ENCODE data around the gene CPE. TPM values are rescaled to one million over a fixed set of nuclear protein-coding genes. Genes with fewer than 3 reads are reported as not detected.

CPE gene
- total RNA-seq, 2 experiments from 2014 or later = not detected

GRCh38 chr4:165384598-165384997, 5.8 kb downstream of the CPE start:
- Mint-ChIP-seq H3K4me3 (no peak overlapping the region), H3K27me3 (peaks cover 32% of the 10 kb centered on the region), H3K4me1 (no peaks in the 10 kb centered on the region), H3K9me3 (ENCODE audit: low read depth) (no peaks in the 10 kb centered on the region), H3K36me3 (ENCODE audit: low read depth) (no peaks in the 10 kb centered on the region), H3K27ac (no peak overlapping the region)
- POLR2A ChIA-PET = no interaction called here
- CTCF ChIA-PET = interaction anchor here (0.6 to 1.1 kb wide), 4 partner anchors 31 to 667 kb away, joined by 3 to 4 read pairs (median 3); no protein-coding TSS in a partner anchor
- ATAC-seq (no peak), DNase-seq (no peak)
- intact Hi-C loops (cut with DNase I, micrococcal nuclease) = no loop called here

- intact Hi-C loops (cut with DNase I, micrococcal nuclease) = no loop called here
- ATAC-seq (no peak), DNase-seq (no peak)
- Mint-ChIP-seq H3K4me3 (no peak overlapping the region), H3K36me3 (ENCODE audit: low read depth) (no peaks in the 10 kb centered on the region), H3K27ac (no peak overlapping the region), H3K4me1 (no peaks in the 10 kb centered on the region), H3K27me3 (peaks cover 31% of the 10 kb centered on the region), H3K9me3 (ENCODE audit: low read depth) (no peaks in the 10 kb centered on the region)
- POLR2A ChIA-PET = no interaction called here
- CTCF ChIA-PET = interaction anchor here (0.6 kb wide), 2 partner anchors 549 to 668 kb away, joined by 3 read pairs; no protein-coding TSS in a partner anchor
Observed at GRCh38 chr4:165385126-165385525, 6.3 kb downstream of the CPE start.

- no peak overlapping the region for H3K4me3 Mint-ChIP-seq
- POLR2A ChIA-PET = no interaction called here
- intact Hi-C loops (cut with DNase I, micrococcal nuclease) = no loop called here
- peaks cover 28% of the 10 kb centered on the region for H3K27me3 Mint-ChIP-seq
- H3K4me1 Mint-ChIP-seq = no peaks in the 10 kb centered on the region
- CTCF ChIA-PET = no interaction called here
- DNase-seq (no peak), ATAC-seq (no peak)
- H3K27ac Mint-ChIP-seq = no peak overlapping the region
- no peaks in the 10 kb centered on the region for H3K36me3 Mint-ChIP-seq (ENCODE audit: low read depth)
- H3K9me3 Mint-ChIP-seq (ENCODE audit: low read depth) = no peaks in the 10 kb centered on the region
Observed at GRCh38 chr4:165386328-165386727, 7.5 kb downstream of the CPE start.

- peaks cover 19% of the 10 kb centered on the region for H3K27me3 Mint-ChIP-seq
- H3K27ac Mint-ChIP-seq = no peak overlapping the region
- no peaks in the 10 kb centered on the region for H3K9me3 Mint-ChIP-seq (ENCODE audit: low read depth)
- H3K4me1 Mint-ChIP-seq = no peaks in the 10 kb centered on the region
- H3K36me3 Mint-ChIP-seq (ENCODE audit: low read depth) = no peaks in the 10 kb centered on the region
- POLR2A ChIA-PET = no interaction called here
- CTCF ChIA-PET = no interaction called here
- DNase-seq = no peak
- ATAC-seq = no peak
- intact Hi-C loops (cut with DNase I, micrococcal nuclease) = no loop called here
- H3K4me3 Mint-ChIP-seq = no peak overlapping the region
Observed at GRCh38 chr4:165388756-165389155, 9.9 kb downstream of the CPE start.

- CTCF ChIA-PET = interaction anchor here (0.6 to 1.6 kb wide), 5 partner anchors 10 to 292 kb away, joined by 3 to 4 read pairs (median 3); no protein-coding TSS in a partner anchor
- intact Hi-C loops (cut with DNase I, micrococcal nuclease) = no loop called here
- H3K9me3 Mint-ChIP-seq (ENCODE audit: low read depth) = no peaks in the 10 kb centered on the region
Observed at GRCh38 chr4:165393051-165393450, 14.2 kb downstream of the CPE start.

GRCh38 chr4:165393704-165394103, 14.9 kb downstream of the CPE start:
- Mint-ChIP-seq H3K4me1 (no peaks in the 10 kb centered on the region), H3K9me3 (ENCODE audit: low read depth) (no peaks in the 10 kb centered on the region), H3K4me3 (no peak overlapping the region), H3K27me3 (peaks cover 10% of the 10 kb centered on the region), H3K36me3 (ENCODE audit: low read depth) (no peaks in the 10 kb centered on the region), H3K27ac (no peak overlapping the region)
- DNase-seq (no peak), ATAC-seq (no peak)
- intact Hi-C loops (cut with DNase I, micrococcal nuclease) = no loop called here
- ChIA-PET POLR2A (no interaction called here), CTCF (interaction anchor here (0.7 to 1.4 kb wide), 2 partner anchors 9 to 293 kb away, joined by 3 to 4 read pairs; no protein-coding TSS in a partner anchor)

More at GRCh38 chr4:165393051-165393450, 14.2 kb downstream of the CPE start:
- ATAC-seq (no peak), DNase-seq (no peak)
- Mint-ChIP-seq H3K36me3 (ENCODE audit: low read depth) (no peaks in the 10 kb centered on the region), H3K27ac (no peak overlapping the region), H3K27me3 (peaks cover 12% of the 10 kb centered on the region), H3K4me1 (no peaks in the 10 kb centered on the region), H3K4me3 (no peak overlapping the region)
- POLR2A ChIA-PET = no interaction called here

GRCh38 chr4:165394275-165394674, 15.5 kb downstream of the CPE start:
- no peak for ATAC-seq
- no peak for DNase-seq
- peaks cover 10% of the 10 kb centered on the region for H3K27me3 Mint-ChIP-seq
- no peaks in the 10 kb centered on the region for H3K9me3 Mint-ChIP-seq (ENCODE audit: low read depth)
- ChIA-PET CTCF (interaction anchor here (1.4 kb wide), 1 partner anchor 9 kb away, joined by 4 read pairs; no protein-coding TSS in a partner anchor), POLR2A (no interaction called here)
- H3K27ac Mint-ChIP-seq = no peak overlapping the region
- H3K4me1 Mint-ChIP-seq = no peaks in the 10 kb centered on the region
- intact Hi-C loops (cut with DNase I, micrococcal nuclease) = no loop called here
- no peak overlapping the region for H3K4me3 Mint-ChIP-seq
- H3K36me3 Mint-ChIP-seq (ENCODE audit: low read depth) = no peaks in the 10 kb centered on the region

GRCh38 chr4:165398570-165398969, 19.8 kb downstream of the CPE start:
- Mint-ChIP-seq H3K27ac (no peak overlapping the region), H3K9me3 (ENCODE audit: low read depth) (no peaks in the 10 kb centered on the region), H3K4me1 (no peaks in the 10 kb centered on the region), H3K27me3 (peaks cover 3% of the 10 kb centered on the region), H3K4me3 (no peak overlapping the region), H3K36me3 (ENCODE audit: low read depth) (no peaks in the 10 kb centered on the region)
- ChIA-PET POLR2A (no interaction called here), CTCF (no interaction called here)
- ATAC-seq (no peak), DNase-seq (no peak)
- intact Hi-C loops (cut with DNase I, micrococcal nuclease) = no loop called here

- Mint-ChIP-seq H3K27ac (no peak overlapping the region), H3K4me1 (no peaks in the 10 kb centered on the region), H3K4me3 (no peak overlapping the region), H3K9me3 (ENCODE audit: low read depth) (no peaks in the 10 kb centered on the region), H3K27me3 (peaks cover under 1% of the 10 kb centered on the region), H3K36me3 (ENCODE audit: low read depth) (no peaks in the 10 kb centered on the region)
- ATAC-seq (no peak), DNase-seq (no peak)
- ChIA-PET POLR2A (no interaction called here), CTCF (interaction anchor here (1.0 to 1.4 kb wide), 2 partner anchors 9 to 271 kb away, joined by 3 to 4 read pairs; no protein-coding TSS in a partner anchor)
- intact Hi-C loops (cut with DNase I, micrococcal nuclease) = no loop called here
Observed at GRCh38 chr4:165402375-165402774, 23.6 kb downstream of the CPE start.

- ChIA-PET CTCF (interaction anchor here (0.5 to 1.4 kb wide), 5 partner anchors 10 to 1073 kb away, joined by 3 to 4 read pairs (median 3); no protein-coding TSS in a partner anchor), POLR2A (no interaction called here)
- no peaks in the 10 kb centered on the region for H3K36me3 Mint-ChIP-seq (ENCODE audit: low read depth)
- no peaks in the 10 kb centered on the region for H3K9me3 Mint-ChIP-seq (ENCODE audit: low read depth)
- DNase-seq (no peak), ATAC-seq (no peak)
- intact Hi-C loops (cut with DNase I, micrococcal nuclease) = no loop called here
- peaks cover 2% of the 10 kb centered on the region for H3K27me3 Mint-ChIP-seq
- no peaks in the 10 kb centered on the region for H3K4me1 Mint-ChIP-seq
- no peak overlapping the region for H3K27ac Mint-ChIP-seq
- no peak overlapping the region for H3K4me3 Mint-ChIP-seq
Observed at GRCh38 chr4:165403048-165403447, 24.2 kb downstream of the CPE start.

- DNase-seq (no peak), ATAC-seq (no peak)
- POLR2A ChIA-PET = no interaction called here
- CTCF ChIA-PET = interaction anchor here (0.6 to 1.4 kb wide), 4 partner anchors 10 to 1074 kb away, joined by 3 to 4 read pairs (median 4); no protein-coding TSS in a partner anchor
- Mint-ChIP-seq H3K4me3 (no peak overlapping the region), H3K9me3 (ENCODE audit: low read depth) (no peaks in the 10 kb centered on the region), H3K4me1 (no peaks in the 10 kb centered on the region), H3K27me3 (peaks cover 3% of the 10 kb centered on the region), H3K27ac (no peak overlapping the region), H3K36me3 (ENCODE audit: low read depth) (no peaks in the 10 kb centered on the region)
- intact Hi-C loops (cut with DNase I, micrococcal nuclease) = no loop called here
Observed at GRCh38 chr4:165403637-165404036, 24.8 kb downstream of the CPE start.

- no peak for ATAC-seq
- Mint-ChIP-seq H3K36me3 (ENCODE audit: low read depth) (no peaks in the 10 kb centered on the region), H3K4me1 (no peaks in the 10 kb centered on the region), H3K27me3 (peaks cover 6% of the 10 kb centered on the region), H3K9me3 (ENCODE audit: low read depth) (no peaks in the 10 kb centered on the region), H3K4me3 (no peak overlapping the region), H3K27ac (no peak overlapping the region)
- ChIA-PET CTCF (no interaction called here), POLR2A (no interaction called here)
- intact Hi-C loops (cut with DNase I, micrococcal nuclease) = no loop called here
- DNase-seq = no peak
Observed at GRCh38 chr4:165404080-165404479, 25.3 kb downstream of the CPE start.
